SHP77 treated with DMSO at 0.1 percent for 48 hours (cell line): Measurements from ENCODE around the gene SELENOI.

Experiments
- DNase-seq: peaks from one replicate; lab custom pipeline; 2025; lab: John Stamatoyannopoulos, UW

The SELENOI gene

DNA sequence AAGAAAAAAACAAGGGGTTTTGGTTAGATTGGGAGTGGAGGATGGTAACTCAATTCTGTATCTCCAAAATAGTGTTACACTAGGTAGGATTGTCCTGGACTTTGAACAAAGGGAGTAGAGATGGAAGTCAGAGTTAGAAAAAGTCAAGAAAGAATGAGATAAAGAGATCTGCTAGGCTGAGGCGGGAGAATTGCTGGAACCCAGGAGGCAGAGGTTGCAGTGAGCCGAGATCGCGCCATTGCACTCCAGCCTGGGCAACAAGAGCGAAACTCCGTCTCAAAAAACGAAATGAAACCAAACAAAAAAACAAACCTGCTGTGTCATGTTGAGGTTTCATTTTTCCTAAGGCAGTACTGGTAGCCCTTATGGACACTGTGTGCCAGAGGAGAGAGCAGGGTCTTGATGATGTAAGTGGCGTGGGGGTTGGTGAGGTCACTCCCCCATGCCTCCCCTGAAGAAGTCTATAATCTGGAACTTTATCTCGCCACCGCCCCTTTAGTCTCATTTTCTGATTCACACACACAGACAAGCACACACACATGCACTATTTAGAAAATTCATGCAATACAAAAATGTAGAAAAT is 66.2 kb downstream of the SELENOI start:
- no peak for DNase-seq

DNA sequence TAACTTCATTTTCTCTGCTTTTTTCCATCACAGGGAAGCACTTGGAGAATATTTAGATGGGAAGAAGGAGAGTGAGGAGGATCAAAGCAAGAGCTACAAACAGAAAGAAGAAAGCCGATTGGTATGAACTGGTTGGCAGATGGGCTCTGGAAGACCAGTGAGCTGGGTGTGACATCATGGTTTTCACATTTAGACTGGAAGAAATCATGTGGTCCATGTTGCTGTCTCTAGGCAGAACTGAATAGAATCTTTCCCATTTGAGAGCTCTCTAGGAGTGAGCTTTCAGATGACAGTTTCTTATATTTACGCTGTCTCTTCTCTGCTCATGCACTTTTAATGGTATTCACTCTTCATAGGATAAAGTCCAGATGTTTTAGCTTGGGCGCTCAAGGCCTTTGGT is 68.4 kb downstream of the SELENOI start:
- no peak for DNase-seq

DNA sequence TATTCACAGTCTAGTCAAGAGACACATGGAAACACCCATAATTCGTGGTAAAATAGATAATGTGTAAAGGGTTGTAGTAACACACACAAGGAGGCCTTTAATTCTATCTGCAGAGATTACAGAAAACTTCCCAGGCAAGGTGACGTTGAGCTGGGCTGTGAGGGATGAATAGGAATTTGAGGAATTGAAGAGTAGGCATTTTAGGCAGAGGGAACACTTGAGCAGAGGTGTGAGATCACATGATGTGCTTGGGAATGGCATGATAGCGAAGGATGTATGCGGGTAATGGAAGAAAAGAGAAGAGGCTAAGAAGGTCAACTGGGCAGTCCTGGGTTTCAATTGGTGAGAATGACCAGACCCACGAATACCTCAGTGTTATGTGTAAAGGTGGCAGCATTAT is 76.0 kb downstream of the SELENOI start:
- no peak for DNase-seq

DNA sequence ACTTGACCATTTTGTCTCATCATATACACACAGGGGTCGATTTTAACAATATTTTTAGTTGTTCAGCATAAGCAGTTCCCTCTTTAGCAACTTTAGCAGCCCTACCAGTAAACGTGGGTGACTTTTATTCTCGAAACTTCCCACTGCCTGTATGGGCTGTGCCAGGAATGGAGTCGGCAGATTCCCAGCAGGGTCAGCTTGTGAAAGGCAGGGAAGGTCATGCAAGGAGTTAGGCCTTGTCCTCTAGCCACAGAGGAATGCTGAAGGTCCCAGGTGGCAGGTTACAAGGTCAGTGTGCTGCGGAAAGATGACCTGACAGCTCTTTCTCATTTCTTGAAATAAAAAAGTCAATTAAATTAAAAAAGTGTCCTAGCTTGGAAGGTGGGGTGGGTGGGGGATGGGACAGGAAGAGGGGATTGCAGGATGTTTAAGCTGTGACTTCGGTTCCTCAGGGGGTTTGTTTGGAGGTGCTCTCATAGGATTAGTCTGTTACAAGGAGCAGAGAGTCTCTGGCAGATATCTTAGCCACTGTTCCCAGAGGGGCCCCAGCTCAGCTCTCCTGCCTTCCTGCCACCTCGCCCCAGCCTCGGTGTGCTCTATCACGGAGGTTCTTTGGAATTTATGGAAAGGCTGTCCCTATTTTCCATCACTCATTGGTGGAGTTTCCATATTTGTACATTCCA is 77.1 kb downstream of the SELENOI start:
- DNase-seq, result no peak

DNA sequence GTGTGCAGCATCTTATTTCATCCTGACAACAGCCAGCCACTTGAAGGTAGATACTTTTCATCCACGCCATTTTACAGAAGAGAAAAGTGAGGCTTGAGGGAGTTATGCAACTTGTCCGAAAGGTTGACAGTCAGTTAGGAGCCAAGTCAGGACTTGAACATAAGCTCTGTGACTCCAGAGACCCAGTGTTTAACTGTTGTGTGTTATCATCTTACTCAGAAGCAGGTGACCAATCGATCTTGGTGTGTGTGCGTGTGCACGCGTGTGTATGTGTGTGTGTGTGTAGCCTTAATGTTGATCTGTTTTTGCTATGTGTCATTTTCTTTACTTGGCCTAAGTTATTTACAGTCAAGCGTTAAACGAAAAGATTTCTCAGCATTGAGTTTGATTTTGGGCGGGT is 77.8 kb downstream of the SELENOI start:
- DNase-seq, result no peak

DNA sequence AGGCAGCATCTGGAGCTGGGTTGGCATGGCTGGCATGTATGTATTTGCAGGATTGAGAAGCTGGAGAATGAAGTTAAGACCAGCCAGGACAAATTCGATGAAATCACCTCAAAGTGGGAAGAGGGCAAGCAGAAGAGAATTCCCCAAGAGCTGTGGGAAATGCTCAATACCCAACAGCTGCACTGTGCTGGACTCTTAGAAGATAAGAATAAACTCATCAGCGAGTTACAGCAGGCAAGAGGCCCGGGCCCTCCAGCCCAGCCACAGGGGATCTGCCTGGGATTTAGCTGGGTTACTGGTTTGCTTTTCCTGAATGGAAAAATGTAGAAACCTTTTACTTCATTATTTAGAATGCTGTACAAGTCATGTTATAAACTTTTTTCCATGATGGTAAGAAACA is 78.3 kb downstream of the SELENOI start:
- DNase-seq, result no peak

DNA sequence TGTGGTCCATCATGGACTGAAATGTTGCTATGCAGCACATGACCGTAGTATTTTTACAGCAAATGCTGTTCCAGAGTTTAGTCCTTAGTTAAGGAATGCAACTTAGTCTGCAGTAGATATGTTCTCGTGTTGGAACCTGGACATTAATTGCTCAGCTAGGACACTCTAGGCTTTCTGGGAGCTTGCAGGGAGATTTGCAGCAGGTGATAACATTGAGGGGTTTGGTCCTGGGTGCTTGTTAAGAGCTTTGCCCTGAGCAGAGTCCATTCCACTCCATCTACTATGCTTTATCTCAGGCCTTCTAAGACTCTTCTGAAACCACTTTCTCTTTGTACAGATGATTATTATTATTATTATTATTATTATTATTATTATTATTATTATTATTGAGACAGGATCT is 82.9 kb downstream of the SELENOI start:
- DNase-seq, result no peak

DNA sequence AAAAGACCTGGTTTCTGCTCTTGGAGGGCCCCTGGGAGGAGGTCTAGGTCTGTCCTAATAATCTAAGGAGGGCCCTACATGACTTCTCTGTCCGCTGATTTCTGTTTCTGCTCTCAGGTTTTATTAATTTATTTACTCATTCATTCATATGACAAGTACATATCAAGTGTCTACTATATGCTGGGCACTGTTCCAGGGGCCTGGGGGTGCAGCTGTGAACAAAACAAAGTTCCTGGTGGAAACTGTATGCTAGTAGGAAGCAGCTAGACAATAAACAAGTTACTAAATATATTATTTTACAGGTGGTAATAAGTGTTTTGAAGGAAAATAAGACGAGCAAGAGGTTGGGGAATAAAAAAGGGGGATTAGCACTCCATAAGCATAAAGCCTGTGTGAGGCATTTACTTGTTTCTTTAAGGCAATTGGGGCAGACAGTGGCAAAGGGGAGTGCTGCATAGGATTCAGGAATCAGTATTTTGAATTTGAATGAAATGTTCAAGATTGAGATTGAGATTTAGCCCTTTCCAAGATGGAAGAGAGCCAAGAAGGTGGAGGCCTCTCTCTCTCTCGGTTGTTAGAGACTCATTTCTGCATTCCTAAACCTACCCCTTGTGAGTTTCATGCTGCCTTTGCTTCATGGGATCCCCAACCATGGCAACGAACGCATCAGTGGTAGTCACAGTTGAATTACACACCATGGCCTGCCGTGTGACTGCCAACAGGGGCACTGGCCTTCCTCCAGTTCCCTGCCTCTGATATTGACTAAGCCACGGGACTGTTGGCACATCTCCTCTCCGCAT is 84.0 kb downstream of the SELENOI start:
- peak; percentile 2 for DNase-seq

DNA sequence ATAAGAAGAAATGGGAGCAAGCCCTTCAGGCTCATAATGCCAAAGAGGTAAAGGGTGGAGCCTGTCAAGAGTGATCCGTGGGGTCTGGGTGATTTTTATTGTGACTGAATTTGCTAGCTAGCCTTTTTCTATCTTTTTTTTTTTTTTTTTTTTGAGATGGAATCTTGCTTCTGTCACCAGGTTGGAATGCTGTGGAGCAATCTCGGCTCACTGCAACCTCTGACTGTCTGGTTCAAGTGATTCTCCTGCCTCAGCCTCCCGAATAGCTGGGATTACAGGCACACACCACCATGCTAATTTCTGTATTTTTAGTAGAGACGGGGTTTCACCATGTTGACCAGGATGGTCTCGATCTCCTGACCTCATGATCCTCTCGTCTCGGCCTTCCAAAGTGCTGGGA is 84.9 kb downstream of the SELENOI start:
- no peak for DNase-seq

DNA sequence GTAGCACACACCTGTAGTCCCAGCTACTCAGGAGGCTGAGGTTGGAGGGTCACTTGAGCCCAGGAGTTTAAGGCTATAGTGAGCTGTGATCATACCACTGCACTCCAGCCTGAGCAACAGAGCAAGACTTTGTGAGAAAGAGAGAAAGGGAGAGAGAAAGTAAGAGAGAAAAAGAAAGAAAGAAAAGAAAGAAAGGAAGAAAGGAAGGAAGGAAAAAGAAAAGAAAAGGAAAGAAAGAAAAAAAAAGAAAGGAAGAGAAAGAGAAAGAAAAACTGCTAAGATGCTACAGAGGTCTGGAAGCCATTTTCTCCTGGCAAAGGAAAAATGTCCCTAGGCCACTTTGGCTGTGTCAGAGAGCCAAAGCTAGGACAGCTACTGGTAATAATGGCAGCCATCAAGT is 86.4 kb downstream of the SELENOI start:
- DNase-seq, result no peak

DNA sequence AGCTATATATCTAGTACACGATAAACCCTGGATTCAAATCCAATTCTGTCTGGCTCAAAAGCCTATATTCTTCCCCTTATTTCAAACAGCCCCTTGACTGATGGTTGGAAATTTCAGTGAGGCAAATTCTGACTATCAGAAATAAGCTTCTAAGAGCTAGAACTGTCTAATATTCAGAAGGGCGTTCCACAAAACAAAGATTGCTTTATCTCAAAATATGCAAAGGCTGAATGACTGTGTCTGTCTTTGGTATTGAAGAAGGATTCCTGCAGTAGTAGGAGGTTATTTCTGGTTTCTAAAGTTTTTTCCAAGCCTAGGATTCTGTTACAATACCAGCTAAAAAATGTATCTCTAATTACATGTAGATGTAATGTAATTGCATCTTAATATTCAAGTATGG is 86.9 kb downstream of the SELENOI start:
- DNase-seq, result no peak

DNA sequence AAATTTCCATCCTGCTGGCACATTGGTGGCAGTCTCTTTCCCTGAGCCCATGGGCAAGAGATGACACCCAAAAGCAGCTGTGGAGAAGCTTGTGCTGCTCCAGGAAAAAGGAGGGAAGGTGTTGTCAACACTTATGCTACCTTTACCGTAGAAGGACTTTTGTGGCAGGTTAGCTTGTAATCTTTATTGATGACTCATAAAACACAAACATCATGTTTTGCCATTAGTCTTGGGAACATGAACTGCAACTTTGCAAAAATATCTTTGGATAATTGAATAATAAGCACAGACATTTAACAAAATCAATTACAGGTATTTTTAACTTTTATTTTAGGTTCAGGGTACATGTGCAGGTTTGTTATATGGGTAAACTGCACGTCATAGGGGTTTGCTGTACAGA is 89.2 kb downstream of the SELENOI start:
- DNase-seq, result no peak

DNA sequence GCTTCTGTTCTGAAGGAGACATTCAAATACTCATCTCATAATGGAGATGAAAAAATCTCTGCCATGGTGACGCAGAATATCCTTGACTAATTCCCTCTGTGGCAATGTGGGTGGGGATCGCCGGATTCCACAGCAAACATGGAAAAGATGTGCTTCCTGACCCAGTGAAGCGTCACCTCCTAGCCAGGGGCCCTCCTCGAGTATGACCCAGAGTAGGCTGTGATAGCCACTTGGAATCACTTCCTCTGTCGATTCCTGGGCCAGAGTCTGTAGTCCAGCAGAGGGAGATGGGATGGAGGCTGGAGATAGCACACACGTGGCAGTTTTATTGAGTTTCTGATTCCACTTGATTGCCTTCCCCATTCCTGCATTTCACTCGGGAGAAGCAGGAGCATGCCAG is 92.6 kb downstream of the SELENOI start:
- no peak for DNase-seq

DNA sequence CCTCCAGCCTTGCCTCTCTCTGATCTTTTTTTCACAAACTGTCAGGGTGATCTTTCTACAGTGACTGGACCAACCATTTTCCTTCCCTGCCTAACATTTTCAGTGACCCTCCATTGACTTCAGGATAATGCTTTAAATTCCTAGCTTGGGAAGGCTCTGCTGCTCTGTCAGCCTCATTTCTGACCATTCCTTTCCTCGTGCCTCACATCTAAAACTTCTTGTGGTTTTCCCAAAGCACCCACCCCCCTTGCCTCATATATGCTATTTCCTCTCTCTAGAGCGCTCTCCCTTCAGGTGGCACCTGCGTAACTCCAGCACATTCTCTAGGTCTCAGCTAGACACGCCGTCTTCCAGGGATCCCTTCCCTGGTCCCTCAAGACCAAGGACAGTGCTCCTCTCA is 93.0 kb downstream of the SELENOI start:
- DNase-seq, result no peak

DNA sequence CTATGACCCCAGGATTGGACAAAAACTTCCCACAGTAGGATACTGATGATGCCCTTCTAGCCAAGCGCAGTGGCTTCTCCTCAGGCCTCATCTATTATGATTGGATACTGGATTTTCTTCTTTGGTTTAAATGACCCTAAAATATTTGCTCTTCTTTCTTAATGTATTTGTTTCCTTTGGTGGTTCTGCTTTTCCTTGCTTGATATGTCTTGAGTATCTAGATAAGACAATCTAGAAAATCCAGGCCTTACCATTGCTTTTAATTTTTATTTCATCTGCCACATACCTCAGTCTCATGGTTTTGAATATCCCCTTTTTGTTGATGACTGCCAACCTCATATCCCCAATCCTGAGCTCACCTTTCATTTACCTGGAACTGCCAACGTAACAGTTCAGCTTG is 96.4 kb downstream of the SELENOI start:
- no peak for DNase-seq

DNA sequence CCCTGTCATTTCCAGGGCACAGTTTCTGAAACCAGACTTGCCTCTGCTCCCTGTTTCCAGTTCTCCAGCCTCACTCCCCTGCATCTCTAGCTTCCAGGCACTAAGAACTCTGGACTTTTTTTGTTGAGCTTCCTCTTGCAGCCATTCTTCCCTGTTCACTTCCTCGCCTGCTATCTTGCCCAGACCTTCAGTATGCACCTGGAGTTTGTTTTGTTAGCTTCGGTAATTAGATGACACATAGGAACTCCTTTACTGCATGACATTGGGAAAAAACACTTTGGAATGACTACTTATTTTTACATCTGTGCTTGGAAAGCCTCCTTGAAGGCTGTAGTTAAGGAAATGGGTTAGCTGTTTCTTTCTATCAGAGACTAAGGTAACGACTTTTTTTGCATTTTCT is 96.8 kb downstream of the SELENOI start:
- no peak for DNase-seq

DNA sequence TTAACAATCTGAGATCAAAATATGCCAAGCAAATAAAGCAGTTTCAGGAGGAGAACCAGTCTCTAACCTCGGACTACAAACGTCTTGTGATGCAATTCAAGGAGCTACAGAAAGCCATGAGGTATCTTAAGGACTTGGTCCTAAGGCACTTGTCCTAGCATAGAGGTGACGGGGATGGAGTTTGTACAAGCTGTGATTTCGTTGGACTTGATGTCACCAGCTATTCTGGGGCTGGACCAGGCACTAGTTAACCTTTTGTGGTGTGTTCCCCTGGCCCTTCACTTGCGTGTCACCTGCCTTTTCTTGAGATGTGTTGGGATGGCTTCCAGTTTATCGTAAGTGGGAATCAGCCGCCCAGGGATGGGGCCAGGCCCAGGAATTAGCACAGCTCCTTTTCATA is 98.3 kb downstream of the SELENOI start:
- no peak for DNase-seq
